HG03520 (cell line): ENCODE results near the gene GSTCD.
"Not testable (repeated sequence)": the region's sequence is repeated elsewhere in the genome, so short reads cannot be mapped to it uniquely, and the experiment has no call there.

Experiments used
- ATAC-seq: cut with Tn5 transposase; IDR thresholded peaks from one replicate; pipeline ENCODE4 v1.9.1; 2021; ENCODE audit warnings: mild to moderate bottlenecking, moderate library complexity; ENCODE audit not compliant: unreplicated experiment

The GSTCD gene

DNA sequence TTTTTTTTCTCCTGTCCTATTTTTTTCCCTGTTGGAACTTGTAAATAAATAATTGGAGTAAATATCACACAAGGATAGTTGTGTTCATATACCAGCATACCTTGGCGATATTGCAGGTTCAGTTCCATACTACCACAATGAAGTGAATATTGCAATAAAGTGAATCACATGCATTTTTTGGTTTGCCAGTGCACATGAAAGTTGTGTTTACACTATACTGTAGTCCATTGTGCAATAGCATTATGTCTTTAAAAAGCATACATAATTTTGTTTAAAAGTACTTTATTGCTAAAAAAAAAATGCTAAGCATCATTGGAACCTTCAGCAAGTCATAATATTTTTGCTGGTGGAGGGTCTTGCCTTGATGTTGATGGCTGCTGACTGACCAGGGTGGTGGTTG is 88.6 kb downstream of the GSTCD start:
- ATAC-seq: no peak

DNA sequence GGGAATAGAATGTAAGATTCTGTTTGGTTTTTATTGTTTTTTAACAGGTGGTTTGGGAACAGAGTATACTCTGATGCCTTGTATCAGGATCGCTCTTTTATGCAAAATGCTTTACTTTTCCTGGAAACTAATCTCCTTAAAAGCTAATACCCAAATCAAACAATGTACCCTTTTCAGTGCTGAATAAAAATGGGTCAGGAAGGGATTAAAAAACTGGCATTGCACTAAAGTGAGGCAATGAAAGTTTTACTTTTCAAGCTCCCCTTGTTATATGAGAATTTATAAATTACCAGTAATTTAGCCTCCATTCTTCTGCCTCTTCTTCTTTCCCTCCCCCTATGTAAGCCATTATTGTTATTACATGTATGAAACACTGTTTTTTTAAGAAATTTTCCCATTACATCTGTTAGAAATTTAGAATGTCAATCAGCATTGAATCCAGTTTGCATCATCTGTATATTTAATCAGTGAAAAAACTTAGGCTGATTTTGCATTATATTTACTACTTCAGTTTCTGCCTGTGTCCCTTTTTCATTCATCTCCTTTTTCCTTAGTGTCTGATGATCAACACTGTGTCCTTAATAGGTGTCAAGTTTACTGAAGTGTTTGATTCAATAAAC is 97.0 kb downstream of the GSTCD start:
- ATAC-seq: no peak

DNA sequence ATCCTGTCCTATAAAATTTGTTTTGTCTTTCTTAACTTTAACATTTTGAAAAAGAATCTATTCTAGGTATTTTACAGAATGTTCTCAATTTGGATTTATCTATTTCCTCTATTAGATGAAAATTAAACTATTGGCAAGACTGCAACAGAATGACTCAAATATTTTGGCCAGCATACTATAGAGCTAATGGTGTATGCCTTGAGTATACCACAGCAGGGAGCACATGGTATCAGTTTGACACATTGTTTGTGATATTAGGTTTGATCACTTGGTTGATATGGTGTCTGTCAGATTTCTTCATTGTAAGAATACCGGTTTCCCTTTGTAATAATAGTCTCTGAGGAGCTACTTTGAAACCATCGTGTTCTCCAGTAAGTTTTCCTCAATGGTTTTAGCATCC is 98.9 kb downstream of the GSTCD start:
- no peak for ATAC-seq

DNA sequence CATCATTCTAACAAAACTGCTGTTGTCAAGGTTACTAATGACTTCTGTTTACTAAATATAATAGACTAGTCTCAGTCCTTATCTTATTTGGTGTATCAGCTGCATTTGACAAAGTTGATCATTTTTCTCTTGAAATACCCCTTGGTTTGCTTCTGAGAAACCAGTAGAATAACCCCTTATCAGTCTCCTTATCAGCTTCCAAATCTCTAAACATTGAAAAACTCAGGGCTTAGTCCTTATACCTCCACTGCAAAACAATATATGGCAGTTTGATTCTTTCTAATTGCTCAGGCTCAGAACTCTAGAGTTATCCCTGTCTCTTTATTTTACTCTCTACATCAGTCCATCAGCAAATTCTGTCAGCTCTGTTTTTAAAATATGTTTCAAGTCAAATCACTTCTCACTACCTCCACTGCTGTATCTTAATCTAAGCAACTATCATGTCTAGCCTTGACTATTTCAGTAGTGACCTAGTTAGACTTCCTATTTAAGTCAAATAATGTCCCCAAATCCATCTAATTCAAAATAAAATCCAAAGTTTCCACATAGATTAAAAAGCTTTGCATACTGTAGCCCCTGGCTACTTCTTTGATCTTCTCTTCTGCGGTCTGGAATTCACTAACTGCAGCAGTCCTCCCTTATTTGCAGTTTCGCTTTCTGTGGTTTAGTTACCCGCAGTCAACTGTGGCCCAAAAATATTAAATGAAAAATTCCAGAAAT is 99.6 kb downstream of the GSTCD start:
- ATAC-seq: no peak

DNA sequence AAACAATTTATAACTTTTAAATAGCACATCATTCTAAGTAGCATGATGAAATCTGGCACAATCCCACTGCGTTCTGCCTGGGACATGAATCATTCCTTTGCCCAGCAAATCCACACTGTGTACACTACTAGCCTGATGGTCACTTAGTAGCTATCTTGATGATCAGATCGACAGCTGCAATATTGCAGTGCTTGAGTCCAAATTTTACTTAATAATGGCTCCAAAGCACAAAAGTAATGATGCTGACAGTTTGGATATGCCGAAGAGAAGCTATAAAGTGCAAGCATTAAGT is 100.1 kb downstream of the GSTCD start:
- no peak for ATAC-seq

DNA sequence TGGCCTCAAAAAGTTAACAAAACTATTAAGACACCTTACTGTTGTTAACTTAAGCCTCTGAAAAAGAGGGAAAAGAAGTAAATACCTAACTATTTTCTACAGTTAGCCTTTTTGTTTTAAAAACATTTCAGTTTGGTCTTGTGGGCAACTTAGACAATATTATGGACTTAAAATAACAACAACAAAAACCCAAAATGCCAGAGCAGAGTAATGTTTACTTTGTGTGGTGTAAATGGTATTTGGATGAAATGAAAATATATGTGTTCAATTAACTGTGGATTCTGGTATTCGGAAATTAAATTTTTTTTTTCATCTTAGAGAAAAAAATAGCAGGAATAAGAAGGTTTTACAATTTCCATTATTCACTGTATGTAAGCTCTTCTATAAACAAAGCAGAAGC is 107.1 kb downstream of the GSTCD start:
- ATAC-seq: no peak

DNA sequence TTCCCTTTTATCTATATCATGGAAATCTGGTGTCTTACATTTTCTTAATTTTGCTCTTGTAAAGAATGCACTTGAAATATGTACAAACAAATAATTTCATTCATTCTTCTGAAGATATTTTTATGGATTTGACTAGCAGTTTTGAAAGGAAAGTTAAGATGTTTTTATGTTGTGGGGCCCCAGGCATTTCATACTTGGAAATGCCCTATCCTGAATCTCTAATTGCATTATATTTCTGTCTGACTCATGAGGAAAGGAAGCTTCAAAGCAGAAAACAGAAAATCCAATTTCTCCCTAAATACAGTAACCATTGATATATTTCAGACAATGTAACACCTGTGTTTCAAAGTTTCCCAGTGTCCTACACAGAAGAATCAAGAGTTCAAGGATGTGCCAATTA is 113.5 kb downstream of the GSTCD start:
- ATAC-seq: no peak

DNA sequence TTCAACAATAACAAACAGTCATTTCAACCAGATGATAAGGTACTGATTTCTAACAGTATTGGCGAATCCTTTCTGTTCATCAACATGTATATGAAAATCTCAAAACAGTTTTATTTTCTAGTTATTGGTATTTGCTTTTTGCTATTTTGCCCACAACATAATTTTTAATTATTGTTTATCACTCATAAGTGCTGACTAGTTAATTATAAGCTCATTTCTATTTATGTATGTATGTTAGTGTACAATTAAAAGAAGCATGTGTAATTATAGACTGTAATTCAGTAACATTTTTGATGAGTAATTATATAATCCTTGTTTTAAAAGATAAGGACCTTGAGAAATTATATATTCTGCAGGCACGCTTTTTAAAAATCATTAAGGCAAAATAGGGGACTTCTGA is 119.5 kb downstream of the GSTCD start:
- ATAC-seq: no peak

DNA sequence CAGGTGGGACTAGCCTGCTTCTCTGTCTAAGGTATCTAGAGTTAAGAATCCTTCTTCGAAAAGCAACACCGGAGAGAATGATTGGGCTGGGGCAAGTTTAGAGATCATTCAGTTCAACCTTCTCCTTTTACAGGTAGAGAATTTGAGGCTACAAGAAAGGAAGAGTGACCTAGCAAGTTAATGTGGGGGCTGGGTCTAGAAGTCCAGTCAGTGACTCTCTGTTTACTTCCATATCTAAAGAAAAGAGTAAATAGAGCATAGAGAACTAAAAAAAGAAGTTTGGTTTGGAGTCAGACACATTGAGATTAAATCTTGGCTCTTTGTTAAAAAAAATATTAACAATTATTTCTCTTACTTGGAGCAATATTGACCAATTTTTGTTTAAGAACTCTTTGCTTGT is 122.6 kb downstream of the GSTCD start:
- no peak for ATAC-seq

DNA sequence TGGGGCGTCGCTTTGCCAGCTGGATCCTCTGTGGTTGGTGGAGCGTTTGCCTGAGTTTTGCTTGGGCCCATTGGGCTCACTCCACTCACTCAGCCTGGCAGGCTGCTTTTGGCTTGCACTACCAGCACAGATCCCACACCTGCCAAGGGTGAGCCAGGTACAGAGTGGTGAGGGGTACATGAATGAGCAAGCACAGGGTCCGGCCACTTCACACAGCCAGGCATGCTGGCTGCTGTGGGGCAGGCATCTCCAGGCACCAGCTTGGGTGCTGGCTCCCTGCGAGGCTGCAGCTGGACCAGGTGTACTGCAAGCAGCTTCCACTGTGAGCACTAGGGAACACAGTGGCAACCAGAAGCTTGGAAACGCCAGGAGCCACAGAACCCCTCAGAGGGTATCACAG is 126.6 kb downstream of the GSTCD start:
- no peak for ATAC-seq

DNA sequence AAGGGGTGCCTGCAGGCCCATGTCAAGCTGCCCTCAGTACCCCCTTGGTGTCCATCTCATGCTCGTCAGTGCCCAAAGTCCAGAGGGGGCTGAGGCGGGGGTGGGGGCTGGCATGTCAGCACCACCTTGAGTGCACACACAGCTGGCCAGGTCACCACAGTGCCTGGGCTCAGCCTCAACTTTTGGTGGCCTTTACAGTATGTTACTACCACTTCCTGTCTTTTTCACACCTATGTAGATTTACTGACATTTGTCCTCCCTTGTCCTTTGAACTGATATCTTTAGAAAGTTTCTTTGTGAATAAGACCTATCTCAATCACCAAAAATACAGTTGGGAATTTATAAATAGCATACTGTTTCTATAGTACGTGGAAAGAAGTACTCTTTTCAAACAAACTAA is 128.0 kb downstream of the GSTCD start:
- no peak for ATAC-seq

DNA sequence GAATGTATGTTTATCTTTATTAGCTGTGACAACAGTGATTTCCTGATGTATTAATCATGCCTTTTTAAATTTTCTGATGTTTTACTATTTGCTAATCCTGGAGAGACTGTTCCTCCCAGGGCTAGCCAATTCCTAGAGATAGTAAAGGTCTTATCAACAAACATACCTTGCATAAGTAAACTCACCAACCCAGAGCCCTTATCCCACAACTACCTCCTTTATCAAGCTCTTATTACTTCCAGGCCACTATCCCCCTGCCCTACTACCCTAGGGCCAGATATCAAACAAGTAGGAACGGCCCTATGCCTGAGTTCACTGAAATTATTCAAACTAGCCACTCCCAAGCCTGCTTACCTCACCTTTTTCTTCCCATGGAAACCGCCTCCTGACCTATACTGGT is 128.5 kb downstream of the GSTCD start:
- ATAC-seq: no peak

DNA sequence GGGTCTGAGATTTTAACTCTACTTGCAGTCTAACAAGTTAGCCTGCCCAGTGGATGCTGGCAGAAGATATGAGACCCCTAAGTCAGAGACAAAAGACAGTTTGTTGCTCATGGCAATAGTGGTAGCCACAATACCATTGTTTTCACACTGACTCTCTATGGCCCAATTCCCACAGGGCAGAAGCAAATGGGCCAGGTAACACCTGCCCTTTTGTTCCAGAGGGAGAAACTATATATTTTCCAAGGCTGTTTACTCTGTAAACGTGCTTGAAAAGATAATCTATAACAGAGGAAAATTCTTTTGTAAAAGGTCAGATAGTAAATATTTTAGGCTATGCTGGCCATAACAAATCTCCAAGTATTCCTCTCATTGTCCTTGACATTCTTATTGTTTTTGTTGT is 129.5 kb downstream of the GSTCD start:
- no peak for ATAC-seq

DNA sequence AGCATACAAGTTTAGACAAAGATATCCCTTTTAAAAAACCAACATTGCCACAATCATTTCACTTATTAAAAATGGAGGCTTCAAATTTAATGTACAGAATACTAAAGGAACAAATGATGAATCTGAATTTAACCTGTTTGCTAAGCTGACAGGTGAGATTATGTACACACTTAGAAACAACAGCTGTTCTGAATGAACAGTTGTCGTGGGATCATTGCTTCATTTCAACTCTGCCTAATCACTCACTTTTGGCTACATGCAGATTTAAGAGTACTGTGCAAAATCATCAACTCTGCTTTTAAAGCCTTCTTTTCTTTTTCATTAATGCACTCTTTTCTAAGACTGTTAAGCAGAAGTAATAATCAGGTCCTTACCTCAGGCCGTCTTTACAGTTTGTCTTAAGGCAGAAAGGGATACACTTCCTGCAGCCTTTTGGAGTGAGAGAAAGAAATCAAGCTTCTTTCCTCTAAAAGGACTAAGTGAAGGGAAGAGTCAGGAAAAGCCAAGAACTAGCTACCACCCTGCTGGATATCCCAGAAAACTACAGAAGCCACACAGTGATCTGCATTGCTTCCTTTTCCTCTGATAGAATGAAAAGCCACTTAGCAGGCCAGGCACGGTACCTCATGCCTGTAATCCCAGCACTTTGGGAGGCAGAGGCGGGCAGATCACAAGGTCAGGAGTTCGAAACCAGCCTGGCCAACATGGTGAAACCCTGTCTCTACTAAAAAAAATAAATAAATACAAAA is 132.0 kb downstream of the GSTCD start:
- ATAC-seq: no peak

DNA sequence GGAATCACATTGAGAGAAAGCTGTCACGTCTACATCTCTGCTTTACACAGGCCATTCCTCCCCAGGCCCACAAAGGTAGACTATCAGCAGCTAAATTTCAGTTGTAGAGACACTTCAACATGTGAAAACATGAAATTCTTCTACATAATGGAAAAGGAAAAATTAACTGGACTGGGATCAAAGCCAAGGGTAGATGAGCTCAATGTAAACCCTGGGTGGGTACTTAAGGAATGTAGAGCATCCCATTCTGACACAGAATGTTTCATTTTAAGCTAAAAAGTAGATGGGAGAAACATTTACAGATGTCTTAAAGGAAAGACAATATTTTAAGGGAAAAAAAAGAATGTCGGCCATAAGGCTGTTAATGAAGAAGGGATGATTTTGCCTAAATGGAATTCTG is 135.4 kb downstream of the GSTCD start:
- ATAC-seq: no peak

DNA sequence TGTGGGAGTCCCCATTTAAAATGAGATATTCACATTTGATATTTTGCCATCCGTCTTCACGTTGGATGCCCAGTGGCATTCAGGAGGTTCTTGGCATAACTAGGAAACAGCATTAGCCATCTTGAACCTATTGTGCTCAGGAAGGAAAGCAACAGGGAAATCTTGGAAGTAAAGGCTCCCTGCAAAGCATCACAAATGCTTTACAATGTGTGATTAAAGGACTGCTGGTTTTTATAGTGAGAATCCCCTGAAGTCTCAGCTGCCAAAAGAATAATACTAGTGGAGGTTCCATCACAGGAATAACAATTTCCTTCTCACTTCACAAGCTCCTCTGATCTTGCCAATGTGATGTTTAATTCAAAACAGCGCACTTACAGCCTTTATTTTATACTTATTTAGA is 137.0 kb downstream of the GSTCD start:
- ATAC-seq: no peak

DNA sequence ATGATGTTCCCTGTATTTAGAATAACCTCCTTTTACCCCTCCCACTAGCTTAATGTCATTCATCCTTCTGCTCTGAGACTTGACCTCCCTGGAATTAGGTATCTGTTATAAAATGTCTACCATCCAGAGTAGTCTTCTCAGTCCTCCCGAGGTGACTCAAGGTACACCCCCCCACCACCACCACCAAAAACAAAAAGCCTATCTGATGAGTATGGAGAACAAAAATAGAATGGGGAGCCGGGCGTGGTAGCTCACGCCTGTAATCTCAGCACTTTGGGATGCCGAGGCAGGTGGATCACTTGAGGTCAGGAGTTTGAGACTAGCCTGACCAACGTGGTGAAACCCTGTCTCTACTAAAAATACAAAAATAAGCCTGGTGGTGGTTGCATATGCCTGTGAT is 139.8 kb downstream of the GSTCD start:
- ATAC-seq: not testable (repeated sequence)

DNA sequence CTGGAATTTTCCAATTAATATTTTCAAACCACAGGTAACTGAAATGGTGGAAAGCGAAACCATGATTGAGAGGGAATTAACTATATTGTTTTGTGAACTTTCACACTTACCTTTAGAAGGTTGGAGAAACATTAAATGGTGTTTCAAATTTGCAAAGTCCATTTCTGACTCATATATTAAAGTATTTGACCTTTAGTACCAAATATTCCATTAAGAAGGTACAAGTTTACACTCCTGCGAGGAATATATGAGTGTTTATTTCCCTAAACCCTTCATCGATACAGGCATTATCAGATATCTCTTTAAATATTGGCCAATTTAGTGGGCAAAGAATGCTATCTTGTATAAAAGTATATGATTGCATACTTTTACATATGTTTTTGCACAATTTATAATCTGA is 142.6 kb downstream of the GSTCD start:
- ATAC-seq: no peak

DNA sequence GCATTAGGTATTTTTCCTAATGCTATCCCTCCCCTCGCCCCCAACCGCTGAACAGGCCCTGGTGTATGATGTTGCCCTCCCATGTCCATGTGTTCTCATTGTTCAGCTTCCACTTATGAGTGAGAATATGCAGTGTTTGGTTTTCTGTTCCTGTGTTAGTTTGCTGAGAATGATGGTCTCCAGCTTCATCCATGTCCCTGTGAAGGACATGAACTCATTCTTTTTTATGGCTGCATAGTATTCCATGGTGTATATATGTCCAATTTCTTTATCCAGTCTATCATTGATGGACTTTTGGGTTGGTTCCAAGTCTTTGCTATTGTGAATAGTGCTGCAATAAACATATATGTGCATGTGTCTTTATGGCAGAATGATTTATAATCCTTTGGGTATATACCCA is 143.6 kb downstream of the GSTCD start:
- ATAC-seq: not testable (repeated sequence)

DNA sequence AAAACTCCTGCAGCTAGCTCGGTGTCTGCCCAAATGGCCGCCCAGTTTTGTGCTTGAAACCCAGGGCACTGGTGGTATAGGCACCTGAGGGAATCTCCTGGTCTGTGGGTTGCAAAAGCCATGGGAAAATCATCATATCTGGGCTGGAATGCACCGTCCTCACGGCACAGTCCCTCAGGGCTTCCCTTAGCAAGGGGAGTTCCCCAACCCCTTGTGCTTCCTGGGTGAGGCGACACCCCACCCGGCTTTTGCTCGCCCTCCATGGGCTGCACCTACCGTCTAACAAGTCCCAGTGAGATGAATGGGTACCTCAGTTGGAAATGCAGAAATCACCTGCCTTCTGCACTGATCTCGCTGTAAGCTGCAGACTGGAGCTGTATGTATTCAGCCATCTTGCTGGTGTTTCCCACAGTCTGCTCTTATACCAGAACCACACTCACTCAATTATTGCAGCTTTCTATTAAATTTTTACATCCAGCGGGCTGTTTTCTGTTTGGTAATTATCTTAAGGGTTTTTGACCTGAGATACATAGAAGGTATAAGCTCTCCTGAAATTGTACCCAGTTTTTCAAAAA is 150.0 kb downstream of the GSTCD start:
- ATAC-seq: no peak

DNA sequence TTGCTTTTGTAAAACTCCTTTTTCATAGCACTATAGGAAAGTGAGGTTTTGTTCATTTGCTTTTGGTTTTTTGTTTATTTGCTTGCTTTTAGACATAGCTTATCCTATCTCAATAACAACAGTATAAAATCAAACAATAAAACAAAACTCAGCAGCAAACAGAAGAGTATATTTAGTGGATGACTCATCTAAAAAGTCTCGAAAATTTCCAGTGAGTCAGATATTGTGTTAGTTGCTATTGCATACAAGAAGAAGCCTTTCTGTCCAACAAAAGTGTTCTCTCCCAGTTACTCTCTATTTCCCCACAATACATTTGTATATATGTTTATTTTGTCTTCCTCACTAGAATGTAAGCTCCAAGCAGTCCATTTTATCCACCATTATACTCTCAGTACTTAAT is 150.6 kb downstream of the GSTCD start:
- no peak for ATAC-seq

DNA sequence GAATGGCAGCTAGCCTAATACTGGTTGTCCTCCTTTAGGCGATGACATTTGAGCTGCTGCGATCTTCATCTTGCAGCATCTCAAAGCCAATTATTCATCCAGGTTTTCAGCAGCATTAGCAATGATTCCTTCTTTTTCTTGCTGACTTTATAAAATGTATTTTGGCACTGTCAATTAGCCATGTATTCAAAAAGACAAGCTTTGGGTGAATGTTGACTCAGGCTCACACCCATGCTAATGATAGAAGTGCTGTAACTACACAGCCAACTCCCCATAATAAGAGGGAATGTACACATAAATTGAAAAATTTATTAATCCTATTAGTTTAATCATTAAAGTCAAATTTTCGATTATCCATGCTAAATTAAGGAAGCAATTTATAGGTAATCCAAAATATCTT is 162.4 kb downstream of the GSTCD start:
- ATAC-seq: no peak
